HG03097 (cell line): ENCODE data around the gene DCST2.

Source experiments
- ATAC-seq: cut with Tn5 transposase; IDR thresholded peaks from one replicate; pipeline ENCODE4 v1.9.1; 2021; ENCODE audit not compliant: unreplicated experiment, low FRiP score

DCST2 gene

DNA sequence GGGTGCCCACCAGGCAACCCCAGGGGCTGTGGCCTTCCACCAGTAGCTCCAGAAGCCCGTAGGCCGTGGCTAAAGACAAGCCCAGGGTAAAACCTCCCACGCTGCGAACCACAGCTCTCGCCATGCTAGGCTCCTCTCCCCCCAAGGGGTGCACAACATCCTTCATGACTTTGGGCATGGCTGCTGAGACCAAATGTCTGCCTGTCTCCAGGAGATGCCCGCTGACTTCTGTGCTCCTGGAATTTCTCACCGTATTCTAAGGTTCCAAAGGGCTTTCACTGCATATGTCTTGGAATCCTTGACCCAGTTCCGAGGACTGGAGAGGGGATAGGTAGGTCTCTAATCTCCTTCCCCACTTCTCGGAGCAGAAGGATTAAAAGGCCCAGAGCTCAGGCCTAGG lies at the start of gene DCST2, which contains the start of gene DCST1:
Gene DCST2 (minus strand): TSS at position 258 of the 400 bp plus-strand sequence. CDS start 80 bp downstream, at position 178.
Gene DCST1 (plus strand): TSS at position 301 of the 400 bp plus-strand sequence. CDS start 213 bp downstream, outside the sequence.
- ATAC-seq, result no peak

GRCh38 chr1:155083052-155083541 lies 49.5 kb upstream of the DCST2 start:
- ATAC-seq, result no peak

DNA sequence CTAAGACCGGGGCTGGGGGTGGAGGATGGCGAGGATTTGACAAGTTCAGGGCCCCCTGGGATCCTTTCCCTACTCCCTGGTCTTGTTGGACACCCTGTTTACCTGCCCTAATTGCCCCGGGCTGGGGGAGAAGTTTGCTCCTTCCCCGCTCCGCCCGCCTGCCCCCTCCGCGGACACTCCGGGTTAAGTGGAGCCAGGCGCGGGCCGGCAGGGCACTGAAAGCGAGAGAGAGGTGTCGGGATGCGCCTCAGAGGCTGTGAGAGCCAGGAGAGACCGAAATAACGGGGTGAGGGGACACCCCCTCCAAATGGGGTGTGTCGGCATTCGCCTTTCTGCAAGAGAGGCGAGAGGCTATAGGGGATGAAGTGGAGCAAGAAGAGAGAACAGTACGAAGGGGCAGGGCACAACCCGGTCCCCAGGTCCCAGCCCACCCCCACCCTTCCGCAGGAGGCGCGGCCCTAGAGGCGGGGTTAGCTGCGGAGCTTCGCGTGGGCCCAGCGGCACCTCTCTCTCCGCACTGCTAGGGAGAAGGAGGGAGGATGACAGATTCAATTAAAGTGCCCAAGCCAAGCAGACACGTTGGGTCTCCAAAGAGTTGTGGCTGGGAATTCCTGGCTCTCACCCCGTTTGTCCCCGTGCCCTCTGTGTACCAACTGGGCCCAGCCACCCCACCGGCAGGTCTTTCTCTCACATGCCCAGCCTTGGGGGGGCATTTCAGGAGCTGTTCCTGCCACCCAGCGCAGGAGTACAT lies 48.9 kb upstream of the DCST2 start:
- ATAC-seq, result no peak

DNA sequence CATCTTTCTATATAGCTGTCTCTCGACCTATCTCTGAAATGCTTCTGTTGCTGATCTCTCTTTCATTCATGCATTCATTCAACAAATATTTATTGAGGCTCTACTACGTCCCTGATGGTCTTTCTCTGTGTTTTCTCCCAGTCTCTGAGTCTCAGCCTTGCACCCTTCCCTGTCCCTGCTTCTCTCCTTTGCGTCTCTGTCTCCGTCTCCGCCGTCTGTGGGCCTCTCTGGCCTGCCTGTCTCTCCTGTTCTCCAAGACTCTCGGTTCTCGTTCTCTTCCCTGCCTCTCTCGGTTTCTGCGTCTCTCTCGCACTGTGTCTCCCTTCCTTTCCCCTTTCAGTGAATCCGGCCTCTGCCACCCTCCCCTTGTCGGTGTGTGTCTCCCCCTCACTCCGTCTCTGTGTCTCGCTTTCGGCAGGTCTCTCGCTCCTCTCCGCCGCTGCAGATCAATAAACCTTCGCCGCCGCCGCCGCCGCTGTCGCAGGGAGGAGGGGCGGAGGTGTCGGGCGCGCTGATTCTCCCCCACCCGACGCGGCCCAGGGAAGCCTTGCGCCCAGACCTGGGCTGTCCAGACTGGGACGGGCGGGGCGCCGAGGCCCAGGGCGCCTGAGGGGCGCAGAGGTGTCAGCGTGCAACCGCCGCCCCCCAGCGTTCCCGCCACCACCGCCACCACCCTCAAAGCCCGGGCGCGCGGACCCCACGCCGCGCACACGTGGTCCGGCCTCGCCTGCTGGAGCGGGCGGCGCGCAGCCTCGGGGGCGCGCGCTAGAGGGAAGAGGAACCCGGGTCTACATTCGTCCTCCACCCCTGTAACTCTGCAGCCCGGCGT lies 48.1 kb upstream of the DCST2 start:
- ATAC-seq, result no peak

GRCh38 chr1:155080312-155081228 lies 47.0 kb upstream of the DCST2 start:
- no peak for ATAC-seq

GRCh38 chr1:155079487-155080311 lies 46.1 kb upstream of the DCST2 start:
- no peak for ATAC-seq

GRCh38 chr1:155079210-155079486 lies 45.6 kb upstream of the DCST2 start:
- no peak for ATAC-seq

DNA sequence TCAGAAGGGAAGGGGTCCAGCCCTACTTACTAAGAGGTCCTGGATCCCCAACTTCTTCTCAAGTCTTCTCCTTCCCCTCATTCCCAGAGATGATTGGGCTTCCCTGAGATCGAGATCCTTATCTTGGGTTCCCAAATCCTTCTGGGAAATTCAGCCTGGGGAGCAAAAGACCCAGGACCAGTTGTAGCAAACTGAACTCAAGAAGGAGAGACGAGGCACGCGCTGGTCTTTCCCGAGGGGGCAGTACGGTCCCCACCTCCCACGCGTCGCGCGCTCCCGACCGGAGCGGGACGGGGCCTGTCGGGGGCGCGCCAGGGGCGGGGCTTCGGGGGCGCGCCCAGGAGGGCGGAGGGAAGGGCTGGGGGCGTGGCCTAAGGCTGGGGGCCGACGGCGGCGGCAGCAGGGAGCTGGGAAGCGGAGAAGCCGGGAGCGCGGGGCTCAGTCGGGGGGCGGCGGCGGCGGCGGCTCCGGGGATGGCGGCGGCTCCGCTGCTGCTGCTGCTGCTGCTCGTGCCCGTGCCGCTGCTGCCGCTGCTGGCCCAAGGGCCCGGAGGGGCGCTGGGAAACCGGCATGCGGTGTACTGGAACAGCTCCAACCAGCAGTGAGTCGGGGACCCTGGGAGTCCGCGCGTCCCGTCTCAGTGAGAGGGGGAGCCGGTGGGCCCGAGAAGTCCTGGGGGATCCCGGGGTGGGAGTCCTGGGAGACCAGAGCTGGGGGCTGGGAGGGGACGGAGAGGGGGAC lies 45.1 kb upstream of the DCST2 start, which contains the start of gene EFNA3:
Gene EFNA3 (plus strand): TSS at position 369 of the 741 bp plus-strand sequence. CDS start 105 bp downstream, at position 474.
- no peak for ATAC-seq

GRCh38 chr1:155077758-155078445 lies 44.3 kb upstream of the DCST2 start:
- no peak for ATAC-seq

- ATAC-seq, result no peak
Observed at GRCh38 chr1:155077346-155077745, 43.8 kb upstream of the DCST2 start.

DNA sequence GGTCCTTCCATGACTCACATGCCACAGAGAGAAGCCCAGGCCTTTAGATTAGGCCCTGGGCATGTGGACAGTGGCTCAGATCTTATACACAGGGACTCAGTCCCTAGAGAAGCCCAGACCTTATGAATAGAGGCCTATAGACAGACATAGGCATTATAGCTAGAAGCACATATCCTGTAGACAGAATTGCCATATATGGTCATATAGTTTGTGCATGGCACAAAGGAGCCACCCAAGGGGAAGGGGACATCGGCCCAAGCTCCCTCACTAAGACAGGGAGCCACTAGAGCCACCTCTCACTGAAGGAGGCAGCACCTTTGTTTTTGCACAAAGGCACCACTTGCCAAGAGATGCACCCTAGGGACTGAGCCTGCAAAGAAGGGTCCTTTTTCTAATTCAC lies 42.8 kb upstream of the DCST2 start:
- ATAC-seq, result no peak

GRCh38 chr1:155075535-155075934 lies 42.0 kb upstream of the DCST2 start:
- no peak for ATAC-seq

DNA sequence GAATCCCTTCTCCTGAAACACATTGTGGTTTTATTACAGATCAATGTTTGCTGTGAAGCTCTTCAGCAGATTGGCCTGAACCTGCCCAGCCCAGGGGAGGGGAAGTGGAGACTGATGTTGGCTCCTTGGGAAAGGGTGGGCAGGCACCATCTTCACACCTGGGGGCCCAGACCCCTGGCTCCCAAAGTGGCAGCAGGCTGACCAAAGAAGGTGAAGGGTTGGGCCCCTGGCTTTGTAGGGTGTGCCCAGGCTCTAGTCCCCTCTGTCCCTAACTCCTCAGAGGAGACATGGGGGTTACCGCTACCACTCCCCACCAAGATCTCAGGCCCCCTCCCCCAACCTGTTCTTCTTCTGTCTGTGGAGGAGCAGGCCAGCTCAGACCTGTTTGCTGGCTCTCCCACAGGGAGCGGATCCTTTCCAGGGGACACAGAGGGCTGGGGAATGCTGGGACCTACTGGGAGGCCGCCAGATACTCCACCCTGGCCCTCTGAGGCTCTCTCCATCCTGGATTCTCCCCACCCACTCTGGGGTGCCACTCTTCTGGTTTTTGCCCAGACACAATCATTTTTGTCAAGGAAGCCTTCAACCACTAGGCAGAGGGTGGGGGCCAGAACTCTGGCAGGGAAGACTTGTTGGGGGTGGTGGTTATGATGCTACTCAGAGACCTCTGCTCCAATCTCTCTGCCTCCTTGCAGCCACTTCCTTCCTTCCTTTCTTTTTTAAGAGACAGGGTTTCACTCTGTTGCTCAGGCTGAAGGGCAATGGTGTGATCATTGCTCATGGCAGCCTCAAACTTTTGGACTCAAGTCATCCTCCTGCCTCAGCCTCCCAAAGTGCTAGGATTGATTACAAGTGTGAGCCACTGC lies 40.0 kb upstream of the DCST2 start:
- ATAC-seq, result no peak

DNA sequence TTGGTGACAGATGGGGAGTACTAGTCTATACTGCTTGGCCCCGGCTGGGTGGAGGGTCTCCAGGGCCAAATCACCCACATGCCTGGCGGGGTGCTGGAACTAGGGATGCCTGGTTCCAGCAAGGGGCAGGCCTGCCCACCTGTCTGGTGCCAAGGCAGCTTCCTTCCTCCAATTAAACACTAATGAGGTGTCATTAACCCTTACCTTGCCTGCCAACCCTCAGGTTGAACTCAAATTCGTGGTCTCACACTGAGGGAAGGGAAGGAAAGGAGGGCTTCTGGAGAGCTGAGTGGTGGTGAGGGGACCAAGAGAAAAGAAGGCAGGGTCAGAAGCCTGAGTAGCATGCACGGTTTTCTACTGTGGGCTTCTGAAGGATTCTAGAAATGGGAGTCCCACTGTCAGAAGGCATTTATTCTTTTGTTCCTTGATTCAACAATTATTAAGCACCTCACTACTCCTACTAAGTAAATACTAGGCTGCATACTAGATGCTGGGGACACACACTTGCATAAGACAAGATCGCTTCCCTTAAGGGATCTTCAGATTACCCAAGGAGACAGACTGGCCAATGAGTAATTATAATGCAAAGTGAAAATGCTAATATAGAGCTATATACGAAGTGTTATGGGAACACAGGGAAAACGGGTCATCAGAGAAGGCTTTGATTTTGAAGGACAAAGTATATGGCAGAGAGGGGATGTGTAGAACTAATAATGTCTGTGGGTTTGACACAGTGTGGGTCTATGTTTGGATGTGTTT lies 39.1 kb upstream of the DCST2 start:
- no peak for ATAC-seq

DNA sequence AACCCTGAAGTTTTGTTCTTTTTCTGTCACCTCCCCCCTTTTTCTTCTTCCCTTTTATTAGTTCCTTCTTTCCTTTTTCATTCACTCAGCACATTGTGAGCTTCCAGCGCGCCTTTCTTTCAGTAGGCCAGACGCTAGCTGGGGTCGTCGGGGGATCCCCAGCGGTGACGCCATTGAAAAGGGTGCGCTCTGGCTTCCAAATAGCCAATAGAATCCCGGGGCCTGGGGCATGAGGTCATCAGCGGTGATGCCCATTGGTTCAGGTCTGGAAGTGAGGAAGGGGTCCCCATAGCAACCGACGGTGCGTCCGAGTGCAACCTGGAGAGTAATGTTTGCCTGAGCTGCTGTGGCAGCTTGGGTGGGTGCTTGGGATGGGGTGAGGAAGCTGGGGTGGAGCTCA lies 38.1 kb upstream of the DCST2 start:
- ATAC-seq, result no peak

GRCh38 chr1:155070721-155071569 lies 37.4 kb upstream of the DCST2 start:
- ATAC-seq, result peak; percentile 64
